ENCODE data around the gene PBRM1. TPM values are rescaled to one million over a fixed set of nuclear protein-coding genes. Genes with fewer than 3 reads are reported as not detected.
A peak's percentile ranks its signal among the peaks of the same experiment; 100 is the strongest.

The PBRM1 gene
- total and polyA plus RNA-seq, 2 of the 8 experiments (the other 6 are each of a cell fraction or from before 2014, with no cell fraction given): 19.3 to 65.8 TPM

GRCh38 chr3:52705438-52705687 is 19.6 kb upstream of the PBRM1 start:
- no peak overlapping the region for H2BK20ac ChIP-seq (ENCODE audit: low read length)
- POLR2A ChIA-PET (ENCODE audit: partially characterized antibody): interaction anchor here (0.6 to 18.8 kb wide), 5 partner anchors 10 to 338 kb away, joined by 3 to 347 read pairs (median 5); partner anchors contain the start of genes GNL3 and PBRM1

More at GRCh38 chr3:52705438-52705687, 19.6 kb upstream of the PBRM1 start:
- Histone ChIP-seq H3K79me2 (ENCODE audit: control insufficient read depth in 1 of 2, insufficient read depth in 2 of 2, low read length in 2 of 2) (peaks cover 0 to 34% of the 10 kb centered on the region in 2 experiments; a peak in 2 of 4 replicates), H3K4me2 (ENCODE audit: insufficient read depth in 1 of 2, low read depth in 2 of 2, low read length in 2 of 2) (peak overlapping the region; percentile 94 to 99), H2BK15ac (ENCODE audit: low read length) (no peak overlapping the region), H2AK5ac (ENCODE audit: low read depth, low read length) (no peak overlapping the region), H3K14ac (ENCODE audit: insufficient read length) (no peak overlapping the region), H2BK5ac (ENCODE audit: low read depth, low read length) (peak overlapping the region; percentile 88; the same call in 1 of the 2 replicates), H3K27ac (ENCODE audit: low read depth, low read length) (peak overlapping the region; percentile 70; the same call in 1 of the 2 replicates), H3K36me3 (ENCODE audit: control insufficient read depth in 2 of 4, insufficient read depth in 4 of 4, low read length in 3 of 4) (peaks cover 0 to 9% (median 1%) of the 10 kb centered on the region in 4 experiments; a peak in 3 of 8 replicates), H3K56ac (replicated peaks; ENCODE audit: insufficient read length, low read depth, low read length) (peak overlapping the region; percentile 10), H4K20me1 (replicated peaks in 1 of 2; ENCODE audit: control insufficient read depth in 1 of 2, insufficient read depth in 2 of 2, low read length in 2 of 2) (no peaks in the 10 kb centered on the region), H3K18ac (ENCODE audit: extremely low read depth, low read length) (no peak overlapping the region; the same call in 1 of the 2 replicates), H3K23me2 (ENCODE audit: low read depth, low read length) (peaks cover 13% of the 10 kb centered on the region), H2BK120ac (replicated peaks; ENCODE audit: low read depth, low read length) (no peak overlapping the region), H2AFZ (ENCODE audit: low read length) (peak overlapping the region; percentile 93; the same call in 1 of the 2 replicates), H3K9me3 (ENCODE audit: insufficient read depth in 2 of 2, low read depth in 1 of 2, low read length in 1 of 2) (no peaks in the 10 kb centered on the region), H3K4ac (replicated peaks; ENCODE audit: insufficient read length, low read depth, low read length) (no peak overlapping the region), H4K5ac (ENCODE audit: insufficient read length, low read depth, low read length) (peak overlapping the region; percentile 74), H4K8ac (ENCODE audit: extremely low read depth, insufficient read depth, low read length) (peak overlapping the region; percentile 80; the same call in 1 of the 2 replicates), H3K27me3 (replicated peaks in 1 of 4; ENCODE audit: control insufficient read depth in 3 of 4, extremely low read depth in 1 of 4, insufficient read depth in 3 of 4, low read length in 3 of 4) (no peaks in the 10 kb centered on the region), H3K4me1 (replicated peaks in 1 of 4; ENCODE audit: control insufficient read depth in 3 of 4, insufficient read depth in 4 of 4, low read length in 3 of 4) (peaks cover 0 to 5% (median 2%) of the 10 kb centered on the region in 4 experiments; a peak in 5 of 7 replicates), H3K79me1 (ENCODE audit: low read depth, low read length) (peaks cover 8% of the 10 kb centered on the region), H2BK12ac (ENCODE audit: low read depth, low read length) (no peak overlapping the region), H3K4me3 (ENCODE audit: extremely low read depth in 1 of 4, insufficient read depth in 2 of 4, low read depth in 3 of 4, low read length in 4 of 4) (peak overlapping the region; percentile 70 to 93 (median 82)), H3K9ac (replicated peaks in 1 of 4; ENCODE audit: extremely low read depth in 1 of 4, low read depth in 3 of 4, low read length in 3 of 4) (peak overlapping the region; percentile 55 to 85 (median 68); a peak in 6 of 7 replicates), H4K91ac (replicated peaks; ENCODE audit: insufficient read length, low read length) (peak overlapping the region; percentile 81), H3K23ac (ENCODE audit: insufficient read length) (no peak overlapping the region)
- WGBS, 2 experiments (ENCODE audit: extremely low coverage in 1 of 2, insufficient coverage in 1 of 2, insufficient read length in 1 of 2, insufficient replicate concordance in 2 of 2, low coverage in 1 of 2, low lambda C conversion rate in 2 of 2, missing lambda C conversion rate in 1 of 2): 2% methylated on average over 25 of the region's 25 CpGs; no CpG with 5 or more reads in 1 of the 2 experiments
- FAIRE-seq (no peak), DNase-seq (ENCODE audit: low read depth in 1 of 2, low spot score in 2 of 2) (no peak)
- CTCF ChIA-PET (ENCODE audit: partially characterized antibody): interaction anchor here (1.0 kb wide), 1 partner anchor 9 kb away, joined by 3 read pairs; no protein-coding TSS in a partner anchor

Data from H1 (cell line).